HG03196 (cell line): Measurements from ENCODE around the gene IGDCC3.
"Not testable (repeated sequence)": the region's sequence is repeated elsewhere in the genome, so short reads cannot be mapped to it uniquely, and the experiment has no call there.

ENCODE experiments used
- ATAC-seq: cut with Tn5 transposase; IDR thresholded peaks from one replicate; pipeline ENCODE4 v1.9.1; 2021; ENCODE audit not compliant: unreplicated experiment

Gene IGDCC3

DNA sequence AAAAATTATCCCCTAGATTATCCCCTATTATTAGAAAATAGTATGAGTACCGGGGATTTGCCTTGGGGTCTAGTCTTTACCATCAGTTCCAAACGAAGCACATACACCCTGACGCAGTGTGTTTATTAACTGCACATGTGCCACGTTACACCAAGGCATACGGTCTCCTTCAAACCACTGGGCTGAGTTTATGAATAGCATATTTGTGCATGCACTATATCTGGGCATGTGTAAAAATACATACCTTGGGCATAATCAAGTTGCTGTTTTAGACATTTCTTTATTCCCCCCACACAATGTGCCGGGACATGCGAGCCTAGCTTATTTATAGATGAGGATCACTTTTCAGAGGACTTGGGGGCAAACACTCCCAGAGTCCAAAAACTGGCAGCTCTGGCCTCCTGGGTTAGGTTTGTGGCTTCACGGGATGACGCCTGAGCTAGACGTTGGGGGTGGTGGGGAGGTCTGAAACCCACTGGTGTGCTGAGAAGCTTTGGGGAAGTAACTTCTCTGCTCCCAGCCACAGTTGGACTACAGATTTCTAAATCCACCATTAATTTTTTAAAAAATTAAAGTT is 28.7 kb upstream of the IGDCC3 start:
- no peak for ATAC-seq

DNA sequence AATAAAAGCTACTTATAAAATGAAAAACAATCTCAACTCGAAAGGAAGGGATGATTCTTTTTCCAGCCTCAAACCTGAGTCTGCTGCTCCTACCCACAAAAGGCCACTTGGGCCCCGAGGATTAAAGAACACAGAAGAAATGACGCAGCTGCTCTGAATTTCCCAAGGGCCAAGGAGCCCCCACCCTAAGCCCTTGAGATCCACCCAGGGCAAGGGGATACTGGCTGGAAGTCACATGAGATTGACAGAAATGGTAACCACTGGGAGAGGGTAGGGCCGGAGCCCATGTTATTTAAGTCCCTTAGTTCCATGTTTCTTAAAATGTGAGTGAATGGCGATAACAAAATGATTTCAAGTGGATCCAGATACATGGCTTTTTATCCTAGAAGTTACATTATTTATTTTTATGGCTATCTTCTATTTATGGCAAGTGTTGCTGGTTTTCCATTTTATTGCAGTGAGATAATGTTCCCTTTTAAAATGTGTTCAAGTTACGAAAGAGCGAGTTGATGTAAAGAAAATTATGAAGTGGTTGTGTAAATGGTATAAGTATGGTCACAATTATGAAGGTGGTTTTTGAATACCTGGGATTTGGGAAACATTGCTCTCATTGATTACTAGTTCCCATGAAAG is 28.1 kb upstream of the IGDCC3 start:
- no peak for ATAC-seq

DNA sequence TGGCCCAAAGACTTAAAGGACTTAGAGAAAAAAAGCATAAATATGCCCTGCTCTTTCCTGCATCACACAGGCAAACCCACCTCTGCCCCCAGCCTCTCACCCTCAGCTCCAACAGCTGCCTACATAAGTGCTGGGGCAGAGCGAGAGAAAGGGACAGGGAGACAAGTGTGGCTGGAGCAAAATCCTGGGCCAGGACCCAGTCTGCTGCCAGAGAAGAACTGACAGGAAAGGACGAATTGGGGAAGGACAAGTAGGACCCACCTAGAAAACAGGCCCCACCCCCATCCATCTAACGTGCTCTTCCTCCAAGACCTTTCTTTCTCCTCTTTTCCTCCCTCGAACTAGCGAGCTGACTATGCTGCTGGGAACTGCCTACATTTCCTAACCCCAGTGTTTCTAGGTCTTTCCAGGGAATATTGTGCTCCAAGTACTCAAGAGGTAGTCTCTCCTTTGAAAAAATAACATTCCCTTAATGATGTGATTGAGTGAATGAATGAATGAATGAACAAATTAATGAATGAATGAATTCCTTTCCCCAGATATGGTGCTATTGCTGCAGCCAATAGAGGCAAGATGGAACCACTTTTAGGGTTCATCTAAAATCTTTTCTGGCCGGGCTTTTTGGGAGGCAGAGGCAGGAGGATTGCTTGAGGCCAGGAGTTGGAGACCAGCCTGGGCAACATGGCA is 26.5 kb upstream of the IGDCC3 start:
- ATAC-seq: no peak

DNA sequence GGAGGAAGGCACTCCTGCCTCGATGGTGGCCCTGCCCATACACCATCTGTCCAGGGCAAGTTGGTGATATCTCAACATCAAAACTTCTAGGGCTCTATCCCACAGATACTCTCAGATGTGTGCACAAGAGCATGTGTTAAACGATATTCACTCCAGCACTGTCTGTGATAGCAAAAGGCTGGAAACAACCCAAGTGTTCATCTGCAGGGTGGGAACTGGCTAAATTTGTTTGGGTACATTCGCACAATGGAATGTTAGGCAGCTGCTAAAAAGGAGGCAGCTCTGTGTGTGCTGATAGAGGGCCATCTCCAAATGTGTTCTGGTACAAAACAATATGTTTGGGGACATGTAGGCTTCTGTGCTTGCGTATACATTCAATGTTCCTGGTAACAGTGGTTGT is 25.2 kb upstream of the IGDCC3 start:
- no peak for ATAC-seq

DNA sequence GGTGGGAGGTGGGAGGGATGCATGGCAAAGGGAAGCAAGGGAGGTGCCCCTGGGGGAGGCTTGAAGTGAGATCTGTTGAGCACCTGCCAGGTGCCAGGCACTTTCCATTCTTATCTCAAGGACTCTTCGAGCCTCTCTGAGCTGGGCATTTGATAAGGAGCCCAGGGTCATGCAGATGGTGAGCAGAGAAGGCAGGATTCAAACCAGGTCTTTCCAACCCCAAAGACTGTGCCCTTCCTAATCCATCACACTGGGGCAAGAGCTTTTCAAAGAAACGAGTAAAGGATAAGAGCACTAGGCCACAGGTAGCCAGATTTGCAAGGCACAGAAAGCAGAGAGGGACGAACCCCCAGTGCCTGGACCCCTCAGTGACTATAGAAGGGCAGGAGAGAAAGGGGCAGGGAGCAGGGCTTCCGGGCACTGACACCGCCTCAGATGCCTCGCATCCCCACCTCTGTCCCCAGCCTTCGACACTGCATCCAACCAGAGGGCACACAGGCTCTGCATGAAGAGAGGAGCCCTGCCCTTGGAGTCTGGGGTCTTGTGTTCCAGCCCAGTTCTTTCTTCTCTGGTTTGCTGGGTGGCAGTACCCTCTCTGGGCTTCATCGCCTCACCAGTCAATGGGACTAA is 23.9 kb upstream of the IGDCC3 start:
- no peak for ATAC-seq

DNA sequence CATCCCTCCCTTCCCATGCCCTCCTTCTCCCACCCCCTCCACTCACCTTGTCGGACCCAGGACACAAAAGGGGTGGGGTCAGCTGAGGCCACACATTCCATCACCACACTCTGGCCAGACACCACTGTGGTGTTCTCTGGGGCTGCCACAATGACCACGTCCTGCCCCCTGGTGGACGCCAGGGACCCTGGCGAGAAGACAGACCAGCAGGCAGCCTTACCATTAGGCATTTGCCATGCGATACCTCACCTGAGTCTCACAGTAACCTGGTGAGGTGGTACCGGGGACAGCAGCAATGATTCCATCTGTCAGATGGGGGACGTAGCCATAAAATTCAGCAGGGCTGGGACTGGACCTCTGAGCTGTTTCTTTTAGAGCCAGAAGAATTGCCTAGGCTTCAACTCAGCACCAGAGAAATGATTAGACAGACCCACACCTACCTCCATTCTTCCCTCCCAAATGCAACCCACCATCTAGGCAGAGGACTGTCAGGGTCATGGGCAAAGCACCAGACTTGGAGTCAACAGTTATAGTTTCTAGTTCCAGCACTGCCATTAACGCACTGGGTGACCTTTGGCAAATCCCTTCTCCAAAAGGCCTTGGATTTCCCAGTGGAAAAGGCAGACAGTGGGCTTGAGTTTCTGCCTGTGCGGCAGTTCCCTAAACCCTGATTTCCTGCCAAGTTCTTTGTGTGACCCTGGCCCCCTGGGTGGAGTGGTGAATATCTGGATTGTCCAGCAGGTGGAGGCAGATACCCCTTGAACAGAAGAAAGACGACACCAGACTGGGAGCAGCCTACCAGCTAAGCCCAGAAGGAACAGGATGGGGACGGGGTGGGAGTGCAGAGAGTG is 23.2 kb upstream of the IGDCC3 start:
- ATAC-seq: no peak

DNA sequence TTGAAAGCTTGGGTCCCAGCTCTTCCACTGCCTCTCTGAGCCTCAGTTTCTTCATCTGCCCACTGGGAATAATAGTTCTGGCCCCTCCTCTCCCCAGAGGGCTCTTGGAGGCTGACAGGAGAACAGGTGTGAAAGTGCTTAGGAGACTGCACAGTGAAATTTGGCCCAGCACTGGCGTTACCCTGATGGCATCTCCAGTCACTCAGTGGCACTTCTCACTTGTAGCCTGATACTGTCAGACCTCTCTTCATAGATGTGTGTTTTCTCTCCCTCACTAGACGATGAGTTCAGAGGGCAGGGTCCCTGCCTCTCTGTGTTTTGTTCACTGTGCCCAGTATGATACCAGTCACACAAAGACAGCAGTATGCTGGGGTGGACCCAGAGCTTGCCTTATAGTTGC is 22.2 kb upstream of the IGDCC3 start:
- no peak for ATAC-seq

DNA sequence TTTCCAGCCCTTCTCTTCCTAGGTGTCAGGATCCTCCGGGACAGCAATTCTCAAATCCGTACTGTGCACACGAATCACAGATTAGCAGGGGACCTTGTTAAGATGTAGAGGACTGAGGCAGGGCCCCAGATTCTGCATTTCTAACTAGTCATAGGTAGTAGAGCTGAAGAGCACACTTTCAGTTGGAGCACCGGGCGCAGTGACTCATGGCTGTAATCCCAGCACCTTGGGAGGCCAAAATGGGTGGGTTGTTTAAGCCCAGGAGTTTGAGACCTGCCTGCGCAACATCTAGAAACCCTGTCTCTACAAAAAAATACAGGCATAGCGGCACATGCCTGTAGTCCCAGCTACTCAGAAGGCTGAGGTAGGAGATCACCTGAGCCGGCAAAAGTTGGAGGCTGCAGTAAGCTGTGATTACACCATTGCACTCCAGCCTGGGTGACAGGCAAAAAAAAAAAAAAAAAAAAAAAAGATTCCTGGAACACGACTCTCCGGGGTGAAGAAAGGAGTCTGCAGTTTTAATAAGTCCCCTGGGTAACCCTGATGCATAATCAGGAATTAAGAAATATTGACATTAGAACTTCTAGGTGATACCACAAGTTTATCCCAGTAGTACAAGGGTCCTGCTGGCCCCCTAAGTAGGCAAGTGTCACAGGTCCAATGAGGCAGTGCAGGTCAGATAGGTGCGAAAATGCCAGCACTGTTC is 21.4 kb upstream of the IGDCC3 start:
- no peak for ATAC-seq

DNA sequence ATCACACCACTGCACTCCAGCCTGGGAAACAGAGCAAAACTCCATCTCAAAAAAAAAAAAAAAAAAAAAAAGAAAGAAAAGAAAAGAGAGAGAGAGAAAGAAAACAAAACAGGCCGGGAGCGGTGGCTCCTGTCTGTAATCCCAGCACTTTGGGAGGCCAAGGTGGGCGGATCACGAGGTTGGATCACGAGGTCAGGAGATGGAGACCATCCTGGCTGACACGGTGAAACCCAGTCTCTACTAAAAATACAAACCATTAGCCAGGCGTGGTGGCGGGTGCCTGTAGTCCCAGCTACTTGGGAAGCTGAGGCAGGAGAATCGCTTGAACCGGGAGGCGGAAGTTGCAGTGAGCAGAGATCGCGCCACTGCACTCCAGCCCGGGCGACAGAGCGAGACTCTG is 20.7 kb upstream of the IGDCC3 start:
- ATAC-seq: not testable (repeated sequence)

DNA sequence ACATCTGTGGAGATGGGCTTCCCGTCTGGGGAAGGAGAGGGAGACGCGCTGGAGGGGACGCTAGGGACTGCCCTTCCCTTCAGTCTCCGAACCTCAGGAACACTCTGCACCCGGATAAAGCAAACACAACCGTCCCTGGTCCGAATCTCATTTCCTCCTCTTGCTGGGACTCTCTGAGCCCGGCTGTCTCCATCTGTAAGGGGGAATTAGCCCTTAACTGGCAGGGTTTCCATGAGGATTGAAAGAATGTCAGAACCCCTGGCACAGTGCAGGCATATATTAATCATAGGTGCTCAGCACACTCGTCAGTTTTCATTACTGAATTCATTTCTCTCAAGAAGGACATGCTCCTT is 19.1 kb upstream of the IGDCC3 start:
- no peak for ATAC-seq

DNA sequence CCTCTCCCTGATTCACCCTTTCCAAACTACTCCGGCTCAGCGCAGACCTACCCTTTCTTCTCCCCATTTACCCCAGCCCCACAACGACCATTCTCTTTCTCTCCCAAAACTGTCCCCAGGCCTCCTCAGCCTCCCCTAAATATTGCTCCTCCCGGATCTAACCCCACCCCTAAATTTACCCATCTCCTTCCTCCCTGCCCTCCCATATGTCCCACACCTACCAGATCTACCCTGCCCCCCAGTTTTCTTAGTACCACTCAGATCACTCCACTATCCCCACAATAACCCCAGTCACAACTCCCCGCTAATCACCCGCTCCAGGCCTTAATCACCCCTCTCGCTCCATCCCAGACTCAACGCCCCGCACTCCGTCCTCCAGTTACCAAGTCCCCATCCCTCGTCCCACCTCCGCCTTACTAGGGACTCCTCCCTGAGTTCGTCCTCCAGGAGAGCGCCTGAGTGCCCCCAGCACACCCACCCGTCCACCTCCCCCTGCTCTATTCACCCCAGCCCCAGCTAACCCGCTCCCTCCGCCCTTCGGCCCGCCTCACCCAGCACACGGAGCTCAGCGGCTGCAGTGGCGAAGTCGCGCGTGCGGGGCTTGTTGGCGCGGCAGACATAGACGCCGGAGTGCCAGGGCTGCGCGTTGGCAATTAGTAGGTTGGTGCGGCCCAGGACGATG is 18.6 kb upstream of the IGDCC3 start:
- no peak for ATAC-seq

DNA sequence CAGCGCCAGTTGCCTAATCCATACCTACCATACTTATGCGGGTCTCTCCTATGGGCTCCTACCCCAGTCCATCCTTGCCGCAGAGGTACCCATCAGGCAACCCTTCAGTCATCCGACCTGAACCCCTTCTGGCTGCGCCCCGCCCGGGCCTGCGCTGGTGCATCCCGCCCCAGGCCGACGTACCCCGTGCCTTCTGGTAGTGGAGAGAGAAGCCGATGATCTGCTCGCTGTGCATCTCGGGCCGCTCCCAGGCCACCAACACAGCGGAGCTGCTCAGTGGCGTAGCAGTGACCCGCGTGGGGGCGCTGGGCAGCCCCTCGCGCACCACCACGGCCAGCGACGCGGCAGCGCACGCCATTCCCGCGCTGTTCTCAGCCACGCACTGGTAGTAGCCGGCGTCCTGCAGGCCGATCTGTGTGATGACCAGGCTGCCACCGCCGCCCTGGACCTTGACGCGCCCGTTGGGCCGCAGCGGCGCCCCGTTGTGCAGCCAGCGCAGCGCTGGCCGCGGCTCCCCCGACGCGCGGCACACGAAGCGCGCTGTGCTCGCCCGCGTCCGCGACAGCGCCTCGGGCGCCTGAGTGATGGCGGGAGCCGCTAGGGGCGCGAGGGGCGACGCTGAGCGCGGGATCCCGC is 17.9 kb upstream of the IGDCC3 start:
- ATAC-seq: no peak

DNA sequence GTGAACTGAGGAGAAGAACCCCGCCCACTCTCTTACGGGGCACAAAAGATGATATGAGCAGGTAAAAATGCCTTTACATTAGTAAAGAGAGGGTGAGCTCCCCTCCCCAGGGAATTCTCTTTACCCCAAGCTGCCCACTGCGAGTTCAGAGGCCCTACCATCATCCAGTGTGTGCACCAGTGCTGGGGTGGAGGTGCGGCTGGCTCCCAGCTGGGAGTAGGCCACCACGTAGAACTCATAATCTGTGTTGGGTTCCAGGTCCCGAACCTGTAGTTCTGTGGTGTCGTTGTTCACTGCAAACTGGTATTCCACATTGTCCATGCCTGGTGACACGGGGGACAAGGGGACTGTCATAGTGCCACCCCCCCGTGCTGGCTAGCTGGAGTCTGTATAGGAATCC is 17.1 kb upstream of the IGDCC3 start:
- no peak for ATAC-seq

DNA sequence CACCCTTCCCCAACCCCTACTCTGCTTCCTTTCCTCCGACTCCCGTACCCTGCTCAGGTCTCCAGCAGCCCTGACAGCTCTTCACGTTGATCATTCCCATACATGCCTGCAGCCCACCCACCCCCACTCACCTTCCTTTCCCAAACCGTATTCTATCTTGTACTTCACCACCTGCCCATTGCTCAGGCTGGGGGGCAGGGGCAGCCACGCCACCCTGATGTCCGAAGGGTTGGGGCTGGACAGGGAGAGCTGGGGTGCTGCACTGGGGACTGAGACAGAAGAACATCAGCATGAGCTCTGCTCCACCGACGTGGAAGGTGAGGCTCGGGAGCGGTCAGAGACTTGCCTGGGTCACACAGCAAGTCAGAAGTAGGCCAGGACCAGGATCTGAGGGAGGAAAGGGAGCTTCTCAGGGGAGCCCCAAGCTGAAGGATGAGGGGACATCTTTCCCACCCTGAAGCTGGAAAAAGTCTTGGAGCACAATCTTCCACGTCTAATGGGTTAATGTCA is 16.5 kb upstream of the IGDCC3 start:
- ATAC-seq: no peak

DNA sequence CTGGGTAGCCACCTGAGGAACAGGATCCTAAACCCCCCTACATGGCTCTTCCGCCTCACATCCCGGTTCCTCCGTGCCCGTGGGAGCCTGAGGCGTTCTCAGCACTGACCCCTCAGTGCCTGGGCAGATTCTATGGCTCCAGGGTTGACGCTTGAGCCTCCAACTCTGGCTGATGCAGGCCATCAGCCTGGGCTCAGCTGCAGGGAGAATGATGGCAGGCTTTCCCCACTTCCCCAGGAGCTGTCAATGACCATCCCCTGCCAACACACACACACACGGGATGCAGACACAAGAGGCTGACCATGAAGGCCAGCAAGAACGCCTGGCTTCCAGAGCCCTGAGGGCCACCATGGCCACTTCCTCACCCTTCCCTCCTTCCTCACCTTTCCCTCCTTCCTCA is 15.8 kb upstream of the IGDCC3 start:
- no peak for ATAC-seq

DNA sequence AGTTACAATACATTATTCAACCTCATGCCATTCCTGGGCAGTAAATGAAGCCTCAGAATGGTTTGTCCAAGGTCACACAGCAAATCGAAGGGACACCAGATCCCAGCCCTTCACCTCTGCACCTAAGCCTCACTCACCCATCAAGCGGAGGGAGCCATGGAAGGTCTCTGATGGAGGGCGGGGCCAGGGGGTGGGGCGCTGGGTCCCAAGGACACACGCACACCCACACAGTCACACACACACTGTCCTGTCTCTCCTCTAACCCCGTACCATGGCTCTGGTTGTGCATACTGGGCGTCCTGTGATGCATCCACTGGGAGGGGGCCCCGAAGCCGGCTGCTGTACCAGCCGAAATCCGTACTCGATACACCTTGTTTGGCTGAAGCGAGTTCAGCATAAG is 15.3 kb upstream of the IGDCC3 start:
- no peak for ATAC-seq

DNA sequence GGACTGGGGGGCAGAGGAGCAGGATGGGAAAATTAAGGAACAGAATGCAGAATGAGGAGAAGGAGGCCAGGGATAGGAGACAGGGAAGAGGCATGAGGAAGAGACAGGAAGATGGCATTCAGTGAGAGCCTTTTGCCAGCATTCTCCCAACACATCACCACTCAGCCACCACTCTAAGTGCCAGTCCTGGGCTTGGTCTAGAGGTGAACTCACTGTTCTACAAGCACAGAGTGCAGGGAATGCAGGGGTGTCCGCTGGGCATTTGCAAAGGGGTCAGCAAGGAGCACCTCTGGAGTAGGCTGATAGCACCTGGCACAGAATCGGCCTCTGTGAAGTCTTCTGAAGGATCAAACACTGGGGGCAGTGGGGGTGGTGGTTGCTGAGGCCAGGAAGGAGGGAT is 14.6 kb upstream of the IGDCC3 start:
- ATAC-seq: no peak

DNA sequence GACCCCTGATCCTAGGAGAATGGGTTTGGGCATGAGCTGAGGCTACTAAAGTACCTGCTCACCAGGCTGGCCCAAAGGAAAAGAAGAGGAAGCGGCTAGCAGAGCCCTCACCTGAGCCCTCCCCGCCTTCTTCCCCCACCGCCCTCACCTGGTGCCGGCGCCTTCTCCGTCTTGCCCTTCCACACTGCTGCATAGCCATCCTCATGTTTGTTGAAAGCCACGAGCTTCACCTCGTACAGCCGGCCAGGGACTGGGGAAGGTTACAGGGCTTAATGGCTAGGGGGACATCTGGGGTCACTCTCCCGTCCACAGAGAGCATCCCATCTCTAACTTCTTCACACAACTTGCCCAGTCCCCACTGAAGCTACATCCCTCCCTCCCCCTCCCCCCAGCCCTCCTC is 13.9 kb upstream of the IGDCC3 start:
- ATAC-seq: no peak

DNA sequence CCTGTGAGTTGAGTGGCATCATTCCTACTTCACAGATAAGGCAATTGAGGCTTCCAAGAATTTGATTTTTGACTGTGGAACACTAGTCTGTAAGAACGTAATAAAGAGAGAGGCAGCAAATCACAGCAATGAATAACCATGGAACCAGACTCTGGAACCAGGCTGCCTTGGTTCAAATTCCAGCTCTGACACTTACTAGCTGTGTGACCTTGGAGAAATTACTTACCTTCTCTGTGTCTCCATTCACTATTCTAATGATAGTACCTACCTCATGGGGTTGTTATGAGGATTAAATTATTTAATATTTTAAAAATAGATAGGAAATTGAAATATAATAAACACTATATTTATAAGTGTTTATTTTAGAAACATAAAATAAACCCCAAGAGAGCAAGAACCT is 12.6 kb upstream of the IGDCC3 start:
- ATAC-seq: no peak

DNA sequence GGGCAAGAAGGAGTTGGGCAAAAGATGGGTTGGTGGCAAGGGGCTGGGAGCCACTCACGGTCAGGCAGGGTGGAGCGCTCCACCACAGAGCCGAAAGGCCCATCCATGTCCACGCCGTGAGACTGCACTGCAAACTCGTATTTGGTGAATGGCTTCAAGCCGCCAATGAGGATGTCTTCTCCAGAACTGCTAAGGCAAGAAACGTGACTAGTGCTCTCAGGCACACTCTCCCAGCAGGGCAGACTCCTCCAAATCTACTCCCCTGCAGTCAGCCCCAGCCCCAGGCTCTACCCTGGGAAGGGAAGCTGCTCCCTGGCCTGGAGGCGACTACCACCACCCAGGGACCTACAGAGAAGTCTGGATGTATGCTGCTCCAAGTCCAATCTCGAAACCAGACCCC is 11.4 kb upstream of the IGDCC3 start:
- ATAC-seq: no peak
